Upper lobe of right lung (tissue), 1 donor: ENCODE results near the gene SLC8B1. TPM values are rescaled to one million over a fixed set of nuclear protein-coding genes. Genes with fewer than 3 reads are reported as not detected.

Experiments
- ATAC-seq: fragments of 200-7000 bp; cut with Tn5 transposase; one replicate; pipeline ENCODE4 v1.9.1; 2020; ENCODE audit warnings: mild to moderate bottlenecking, moderate library complexity
- DNase-seq: peaks from one replicate; pipeline ENCODE4 v3.0.0-alpha.2; 2020
- H3K27ac ChIP-seq: fragments of 200-600 bp; one replicate; pipeline ENCODE4 v1.8.0; 2022
- H3K27me3 ChIP-seq: fragments of 200-600 bp; one replicate; pipeline ENCODE4 v1.8.0; 2022; ENCODE audit warnings: mild to moderate bottlenecking
- H3K36me3 ChIP-seq: fragments of 200-600 bp; one replicate; pipeline ENCODE4 v1.8.0; 2022
- H3K4me1 ChIP-seq: fragments of 200-600 bp; one replicate; pipeline ENCODE4 v1.8.0; 2022
- H3K4me3 ChIP-seq: fragments of 200-600 bp; one replicate; pipeline ENCODE4 v1.8.0; 2022; ENCODE audit warnings: mild to moderate bottlenecking
- H3K9me3 ChIP-seq: fragments of 200-600 bp; one replicate; pipeline ENCODE4 v1.8.0; 2022
- CTCF ChIP-seq: fragments of 200-600 bp; IDR thresholded peaks from one replicate; pipeline ENCODE4 v1.8.0; 2022; ENCODE audit warnings: antibody characterized with exemption
- intact Hi-C: fragments of 100-400 bp; cut with DNase I; formaldehyde crosslinking; loops from one replicate; pipeline ENCODE4 v1.11.0; 2022
- total RNA-seq: library from RNA; stranded (reverse); fragmentation: NEBNext Ultra II Directional; extraction: Animal tissue kit (Norgen Biotek cat#: 25700); gene quantifications from one replicate; pipeline ENCODE4 v1.2.1, GENCODE V29; 2021
- donor health status: DM: no; HTN: yes; CAD: no; lungs with severe emphysema.

The SLC8B1 gene
- total RNA-seq, 1 donor from 2014 or later: 42.8 TPM

GRCh38 chr12:113268621-113269020, 66.3 kb downstream of the SLC8B1 start:
- Histone ChIP-seq H3K9me3 (no peaks in the 10 kb centered on the region), H3K27me3 (no peaks in the 10 kb centered on the region), H3K4me1 (peaks cover 26% of the 10 kb centered on the region), H3K36me3 (peaks cover 62% of the 10 kb centered on the region), H3K27ac (no peak overlapping the region), H3K4me3 (no peak overlapping the region)
- intact Hi-C loops: no loop called here
- DNase-seq: no peak
- no peak for TF ChIP-seq CTCF
- no peak for ATAC-seq

GRCh38 chr12:113268136-113268535, 66.8 kb downstream of the SLC8B1 start:
- H3K4me1 ChIP-seq: peaks cover 23% of the 10 kb centered on the region
- ATAC-seq: no peak
- TF ChIP-seq CTCF: no peak
- no peaks in the 10 kb centered on the region for H3K9me3 ChIP-seq
- intact Hi-C loops: no loop called here
- no peak overlapping the region for H3K27ac ChIP-seq
- no peak for DNase-seq
- no peak overlapping the region for H3K4me3 ChIP-seq
- H3K36me3 ChIP-seq: peaks cover 57% of the 10 kb centered on the region
- H3K27me3 ChIP-seq: no peaks in the 10 kb centered on the region

- H3K4me1 ChIP-seq: peaks cover 19% of the 10 kb centered on the region
- DNase-seq (no peak), ATAC-seq (no peak)
- TF ChIP-seq CTCF: no peak
- intact Hi-C loops: no loop called here
- H3K27me3 ChIP-seq: no peaks in the 10 kb centered on the region
- H3K4me3 ChIP-seq: no peak overlapping the region
- H3K9me3 ChIP-seq: no peaks in the 10 kb centered on the region
- peaks cover 52% of the 10 kb centered on the region for H3K36me3 ChIP-seq
- H3K27ac ChIP-seq: no peak overlapping the region
Measured at GRCh38 chr12:113267621-113268020, 67.3 kb downstream of the SLC8B1 start.

- no peaks in the 10 kb centered on the region for H3K9me3 ChIP-seq
- TF ChIP-seq CTCF: no peak
- no peak for DNase-seq
- H3K27ac ChIP-seq: no peak overlapping the region
- intact Hi-C loops: no loop called here
- no peak for ATAC-seq
- peaks cover 19% of the 10 kb centered on the region for H3K4me1 ChIP-seq
- no peak overlapping the region for H3K4me3 ChIP-seq
- H3K36me3 ChIP-seq: peaks cover 52% of the 10 kb centered on the region
- no peaks in the 10 kb centered on the region for H3K27me3 ChIP-seq
Measured at GRCh38 chr12:113266106-113266895, 68.6 kb downstream of the SLC8B1 start.

GRCh38 chr12:113263431-113263963, 71.4 kb downstream of the SLC8B1 start:
- no peak for TF ChIP-seq CTCF
- no peak for DNase-seq
- intact Hi-C loops: no loop called here
- no peak for ATAC-seq
- H3K36me3 ChIP-seq: peaks cover 30% of the 10 kb centered on the region
- H3K27me3 ChIP-seq: no peaks in the 10 kb centered on the region
- no peak overlapping the region for H3K4me3 ChIP-seq
- H3K9me3 ChIP-seq: no peaks in the 10 kb centered on the region
- H3K27ac ChIP-seq: peak overlapping the region; percentile 21
- peaks cover 38% of the 10 kb centered on the region for H3K4me1 ChIP-seq
